ENCODE measurements around the gene RAE1.

Gene RAE1

DNA sequence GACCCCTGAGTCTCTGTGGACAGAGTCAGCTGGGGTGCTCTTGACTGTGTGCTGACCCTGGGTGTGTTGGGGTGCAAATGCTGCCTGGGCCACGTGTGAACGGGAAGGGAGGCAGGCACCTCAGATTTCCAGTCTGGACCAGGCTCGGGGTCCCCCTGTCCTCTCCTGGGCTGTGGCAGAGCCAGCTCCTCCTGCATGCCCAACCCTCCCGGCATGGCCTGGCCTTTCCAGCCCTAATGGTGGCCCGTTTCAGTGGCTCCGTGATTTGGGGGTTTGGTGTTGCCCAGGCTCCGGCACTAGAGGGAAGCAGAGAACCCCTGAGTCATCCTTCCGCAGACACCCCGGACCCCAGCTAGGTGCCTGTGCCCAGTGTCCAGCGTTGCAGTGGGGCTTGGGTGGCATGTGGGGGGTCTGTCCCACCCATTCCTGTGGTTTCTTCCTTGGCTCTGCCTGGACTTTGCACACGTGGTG lies 49.2 kb downstream of the RAE1 start:
- DNase-seq (ENCODE audit: low read depth in 2 of 2), result no peak

DNA sequence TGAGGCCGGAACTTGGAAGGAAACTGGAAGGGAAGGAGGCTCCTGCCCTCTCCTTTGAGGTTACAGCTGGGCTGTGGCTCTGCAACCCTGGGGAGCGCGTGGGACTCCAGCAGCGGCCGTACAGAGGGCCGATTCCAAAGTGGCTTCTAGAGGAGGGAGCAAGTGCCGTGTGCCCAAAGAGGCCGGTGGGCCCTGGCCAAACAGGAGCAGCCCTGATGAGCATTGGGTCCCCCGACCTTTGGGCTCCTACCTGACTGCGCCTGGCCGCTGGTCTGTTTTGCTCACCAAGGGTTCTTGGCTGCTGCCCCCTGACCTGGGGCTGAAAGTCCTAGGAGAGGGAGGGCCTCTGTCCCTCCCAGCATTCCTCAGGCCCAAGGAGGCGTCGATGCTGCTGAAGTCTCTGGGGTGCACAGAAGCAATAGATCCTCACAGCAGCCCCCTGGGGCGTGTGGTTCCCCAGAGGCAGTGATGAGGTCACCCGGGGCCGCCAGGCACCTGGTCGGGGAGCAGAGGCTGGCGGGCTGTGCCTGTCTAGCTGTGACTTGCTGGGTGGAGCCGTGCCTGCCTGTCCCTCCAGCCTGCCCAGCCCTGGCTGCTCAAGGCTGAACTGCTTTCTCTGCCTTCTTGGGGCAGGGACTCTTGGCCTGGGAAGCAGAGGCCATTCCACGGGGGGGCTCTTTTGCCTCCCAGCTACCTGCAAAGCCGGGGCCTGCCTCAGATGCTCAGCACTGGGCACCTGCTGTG lies 49.9 kb downstream of the RAE1 start:
- no peak for DNase-seq (ENCODE audit: low read depth in 2 of 2)

DNA sequence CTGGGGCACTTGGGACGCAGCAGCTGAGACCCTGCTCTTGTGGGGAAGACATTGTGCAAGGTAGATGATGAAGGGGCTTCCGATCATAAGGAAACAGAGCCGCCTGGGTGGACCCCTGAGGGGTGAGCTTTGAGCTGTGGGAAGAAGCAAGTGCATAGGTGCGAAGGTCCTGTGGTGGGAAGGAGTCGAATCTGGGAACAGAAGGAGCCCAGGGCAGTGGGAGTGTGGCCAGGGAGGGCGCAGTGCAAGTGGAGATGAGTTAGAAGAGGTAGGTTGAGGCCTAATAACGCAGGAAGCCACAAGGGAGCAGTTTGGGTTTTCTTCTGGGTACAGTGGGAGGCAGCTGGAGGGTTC lies 50.5 kb downstream of the RAE1 start:
- DNase-seq (ENCODE audit: low read depth in 2 of 2), result no peak

DNA sequence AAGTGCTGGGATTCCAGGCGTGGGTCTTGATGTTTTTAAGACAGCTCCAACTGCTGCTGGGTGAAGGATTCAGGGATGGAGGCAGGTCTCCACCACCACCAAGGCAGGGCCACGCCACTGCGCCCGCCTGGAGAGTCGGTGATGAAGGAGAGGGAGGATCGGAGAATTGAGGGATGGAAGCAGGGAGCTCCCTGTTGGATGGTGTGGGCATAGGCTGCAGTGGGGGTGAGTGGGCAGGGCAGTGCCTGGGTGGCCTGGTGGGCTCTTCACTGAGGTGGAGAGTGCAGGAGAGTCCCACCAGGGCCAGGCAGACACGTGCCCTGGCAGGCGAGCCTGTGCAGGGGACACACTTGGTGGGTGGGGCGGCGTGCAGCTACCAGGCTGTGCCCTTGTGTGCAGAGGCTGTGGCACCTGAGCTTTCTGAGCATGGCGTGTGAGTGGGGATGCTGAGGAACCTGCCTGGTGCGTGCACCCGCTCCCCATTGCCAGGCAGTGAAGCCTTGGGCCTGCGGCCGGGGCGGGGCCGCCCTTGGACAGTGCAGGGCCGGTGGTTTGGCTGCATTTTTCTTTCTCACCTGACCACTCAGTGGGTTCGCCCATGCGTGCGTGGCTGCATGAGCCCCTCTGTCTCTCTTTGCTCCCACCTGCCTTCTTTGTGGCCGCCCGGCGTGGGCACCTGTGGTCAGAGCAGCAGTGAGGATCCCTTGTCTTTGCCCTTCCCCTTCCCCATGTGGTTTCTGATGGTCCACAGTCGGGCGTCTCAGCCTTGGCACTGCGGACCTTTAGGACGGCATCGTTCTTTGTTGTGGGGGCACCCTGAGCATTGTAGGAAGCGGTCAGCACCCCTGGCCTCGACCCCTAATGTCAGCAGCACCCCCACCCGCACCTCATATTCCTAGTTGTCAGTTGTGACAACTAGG lies 51.4 kb downstream of the RAE1 start:
- DNase-seq (ENCODE audit: low read depth in 2 of 2), result no peak

DNA sequence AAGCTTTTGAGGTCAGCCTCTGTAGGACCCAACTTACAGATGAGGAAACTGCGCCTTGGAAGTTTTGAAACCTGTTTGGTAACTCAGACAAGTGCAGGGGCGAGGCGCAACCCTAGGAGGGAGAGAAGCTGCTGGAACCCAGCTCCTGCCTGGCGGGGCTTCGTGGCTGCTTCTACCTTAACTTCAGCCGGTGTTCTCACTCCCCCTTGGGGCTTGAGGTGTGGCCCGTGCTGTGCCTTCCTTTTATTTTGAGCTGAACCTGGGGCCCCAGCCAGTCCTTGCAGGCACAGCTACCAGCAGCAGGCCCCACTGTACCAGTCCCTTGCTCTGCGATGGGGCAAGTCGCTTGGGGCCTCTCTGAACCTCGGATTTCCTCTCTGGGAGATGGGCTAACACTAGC lies 52.2 kb downstream of the RAE1 start:
- no peak for DNase-seq (ENCODE audit: low read depth in 2 of 2)

DNA sequence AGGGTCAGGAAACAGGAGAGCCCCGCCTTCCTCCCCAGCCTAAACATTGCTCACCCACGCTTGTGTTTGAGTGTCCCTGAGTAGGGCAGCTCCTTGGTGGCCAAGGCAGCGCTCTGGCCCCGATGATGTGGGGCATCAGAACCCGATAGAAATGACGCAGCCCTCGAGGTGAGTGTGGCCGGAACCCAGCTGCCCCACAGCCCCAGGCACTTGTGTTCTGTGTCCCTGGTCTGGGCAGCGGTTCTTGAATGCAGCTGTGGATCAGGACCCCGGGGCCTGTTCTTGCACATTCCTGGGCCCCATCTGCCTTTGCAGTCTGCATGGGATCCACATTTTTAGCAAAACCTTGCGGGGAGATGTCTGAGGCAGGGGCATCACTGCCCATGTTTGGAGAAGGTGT lies 53.0 kb downstream of the RAE1 start:
- no peak for DNase-seq (ENCODE audit: low read depth in 2 of 2)

DNA sequence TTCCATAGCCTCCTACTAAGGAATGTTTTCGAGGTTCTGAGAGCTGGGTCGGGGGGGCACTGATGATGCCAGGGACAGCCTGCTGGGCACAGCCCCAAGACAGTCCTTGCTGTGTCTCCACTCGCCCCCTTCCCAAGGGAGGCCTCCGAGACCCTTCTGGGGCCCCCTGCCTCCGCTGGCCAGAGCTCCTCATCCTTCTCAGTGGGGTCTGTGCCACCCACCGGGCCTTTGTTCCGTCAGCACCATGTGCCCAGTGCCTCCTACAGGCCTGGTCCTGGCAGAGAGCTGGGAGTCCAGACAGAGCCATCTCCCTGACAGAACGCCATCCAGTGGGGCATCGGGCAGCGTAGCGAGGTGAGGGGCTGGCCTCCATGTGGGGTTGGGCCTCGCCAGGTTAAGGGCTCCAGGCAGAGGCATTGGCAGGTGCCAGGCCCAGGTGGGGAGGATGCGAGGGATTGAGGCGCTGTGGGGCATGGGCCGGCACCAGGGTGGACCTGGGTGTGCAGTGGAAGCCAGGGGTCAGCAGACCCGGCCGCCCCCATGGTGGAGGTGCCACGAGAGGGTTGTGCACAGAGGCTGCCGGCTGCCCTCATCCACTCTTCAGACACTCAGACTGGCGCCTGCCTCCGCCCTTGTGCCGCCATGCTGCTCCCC lies 53.5 kb downstream of the RAE1 start:
- no peak for DNase-seq (ENCODE audit: low read depth in 2 of 2)

DNA sequence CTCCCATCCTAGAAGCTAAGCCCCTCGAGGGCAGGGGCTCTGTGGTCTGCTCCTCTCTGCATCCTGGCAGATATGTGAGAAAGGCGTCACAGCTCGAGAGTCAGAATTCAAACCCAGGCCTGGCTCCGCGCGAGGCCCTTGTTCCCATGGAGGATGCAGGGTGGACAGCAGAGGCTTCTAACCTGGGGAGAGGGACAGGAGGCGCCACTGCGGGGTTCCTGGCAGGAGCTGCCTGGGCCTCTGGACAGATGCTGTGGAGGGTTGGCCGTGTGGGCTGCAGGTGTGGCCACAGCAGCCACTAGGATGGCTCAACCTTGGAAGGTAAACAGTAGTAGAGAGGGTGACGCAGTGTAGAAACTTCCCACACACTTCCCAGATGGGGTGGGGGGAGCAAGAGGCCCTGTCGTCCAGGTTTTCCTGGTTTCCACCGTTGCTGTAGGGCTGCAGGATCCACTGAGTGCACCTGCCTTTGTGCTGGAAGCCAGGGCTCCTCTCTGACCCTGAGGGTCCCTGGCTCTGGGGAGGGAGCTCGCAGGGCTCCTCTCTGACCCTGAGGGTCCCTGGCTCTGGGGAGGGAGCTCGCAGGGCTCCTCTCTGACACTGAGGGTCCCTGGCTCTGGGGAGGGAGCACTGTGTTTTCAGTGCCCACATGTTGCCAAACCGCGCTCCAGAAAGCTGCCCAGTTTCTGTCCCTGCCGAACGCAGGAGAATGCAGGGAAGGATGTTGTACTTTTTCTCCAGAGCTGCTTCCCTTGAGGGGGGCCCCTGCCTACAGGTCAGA lies 54.4 kb downstream of the RAE1 start:
- no peak for DNase-seq (ENCODE audit: low read depth in 2 of 2)

DNA sequence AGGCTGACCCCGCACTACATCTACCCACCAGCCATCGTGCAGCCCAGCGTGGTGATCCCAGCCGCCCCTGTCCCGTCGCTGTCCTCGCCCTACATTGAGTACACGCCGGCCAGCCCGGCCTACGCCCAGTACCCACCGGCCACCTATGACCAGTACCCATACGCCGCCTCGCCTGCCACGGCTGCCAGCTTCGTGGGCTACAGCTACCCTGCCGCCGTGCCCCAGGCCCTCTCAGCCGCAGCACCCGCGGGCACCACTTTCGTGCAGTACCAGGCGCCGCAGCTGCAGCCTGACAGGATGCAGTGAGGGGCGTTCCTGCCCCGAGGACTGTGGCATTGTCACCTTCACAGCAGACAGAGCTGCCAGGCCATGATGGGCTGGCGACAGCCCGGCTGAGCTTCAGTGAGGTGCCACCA lies 56.5 kb downstream of the RAE1 start:
- no peak for DNase-seq (ENCODE audit: low read depth in 2 of 2)

DNA sequence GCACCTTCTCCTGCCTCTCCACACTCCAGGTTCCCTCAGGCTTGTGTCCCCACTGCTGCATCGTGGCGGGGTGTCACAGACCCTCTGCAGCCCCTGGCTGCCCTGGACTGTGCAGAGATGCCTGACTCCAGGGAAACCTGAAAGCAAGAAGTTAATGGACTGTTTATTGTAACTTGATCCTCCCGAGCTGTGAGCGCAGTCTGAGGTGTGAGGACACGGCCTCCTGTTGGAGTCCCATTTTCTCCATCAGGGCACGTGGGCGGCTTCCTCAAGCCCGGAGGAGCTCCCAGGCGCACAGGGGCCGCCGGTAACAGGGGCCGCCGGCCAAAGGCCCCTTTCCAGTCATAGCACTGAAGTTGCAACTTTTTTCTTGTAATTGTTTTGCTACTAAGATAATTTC lies 57.1 kb downstream of the RAE1 start:
- DNase-seq (ENCODE audit: low read depth in 2 of 2), result no peak

DNA sequence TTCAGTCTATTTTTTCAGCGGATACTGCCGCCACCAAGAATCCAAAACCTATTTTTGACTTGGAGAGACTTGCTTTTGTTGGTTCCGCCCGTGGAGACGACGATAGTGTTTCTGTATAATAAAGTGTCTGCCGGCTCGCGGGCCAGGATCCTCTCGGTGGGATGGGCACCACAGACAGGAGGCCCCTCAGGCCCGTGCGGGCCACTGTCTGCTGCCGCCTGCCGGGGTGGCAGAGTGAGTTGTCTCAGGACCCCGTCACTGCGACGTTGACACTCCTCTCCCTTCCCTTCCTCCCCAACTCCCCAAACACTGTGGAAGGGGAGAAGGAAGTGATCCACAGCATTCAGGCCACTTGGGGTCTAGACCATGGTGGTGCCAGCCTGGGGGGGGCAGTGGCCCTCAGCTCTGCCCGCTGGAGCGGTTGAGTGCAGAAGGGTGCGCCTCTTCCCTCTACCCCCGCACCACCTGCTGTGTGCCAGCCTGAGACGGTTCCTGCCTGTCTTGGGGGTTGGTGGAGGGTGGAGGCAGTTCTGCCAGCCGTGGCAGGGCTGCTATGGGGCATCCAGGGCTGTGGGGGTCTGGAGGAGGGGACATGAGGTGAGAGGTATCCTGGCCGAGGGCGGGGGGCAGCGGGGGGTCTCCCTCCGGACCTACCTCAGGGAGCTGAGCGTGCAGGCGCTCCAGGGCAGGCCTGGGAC lies 57.6 kb downstream of the RAE1 start:
- no peak for DNase-seq (ENCODE audit: low read depth in 2 of 2)

DNA sequence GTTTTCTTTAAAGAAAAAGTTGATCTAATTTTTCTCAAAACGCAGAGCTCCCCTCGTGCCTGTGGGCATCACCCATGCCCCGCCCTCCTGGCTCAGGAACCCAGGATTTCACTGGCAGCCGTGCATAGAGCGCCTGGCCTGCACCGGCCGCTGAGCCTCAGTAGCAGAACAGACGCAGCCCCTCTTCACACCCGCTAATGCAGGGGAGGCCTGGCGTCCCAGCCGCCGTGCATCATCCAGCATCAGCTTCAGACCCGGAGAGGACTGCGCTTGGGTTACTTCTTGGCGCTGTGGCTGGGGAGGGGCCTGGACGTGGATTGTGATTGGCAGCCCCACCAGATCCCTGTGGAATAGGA lies 58.2 kb downstream of the RAE1 start:
- no peak for DNase-seq (ENCODE audit: low read depth in 2 of 2)

DNA sequence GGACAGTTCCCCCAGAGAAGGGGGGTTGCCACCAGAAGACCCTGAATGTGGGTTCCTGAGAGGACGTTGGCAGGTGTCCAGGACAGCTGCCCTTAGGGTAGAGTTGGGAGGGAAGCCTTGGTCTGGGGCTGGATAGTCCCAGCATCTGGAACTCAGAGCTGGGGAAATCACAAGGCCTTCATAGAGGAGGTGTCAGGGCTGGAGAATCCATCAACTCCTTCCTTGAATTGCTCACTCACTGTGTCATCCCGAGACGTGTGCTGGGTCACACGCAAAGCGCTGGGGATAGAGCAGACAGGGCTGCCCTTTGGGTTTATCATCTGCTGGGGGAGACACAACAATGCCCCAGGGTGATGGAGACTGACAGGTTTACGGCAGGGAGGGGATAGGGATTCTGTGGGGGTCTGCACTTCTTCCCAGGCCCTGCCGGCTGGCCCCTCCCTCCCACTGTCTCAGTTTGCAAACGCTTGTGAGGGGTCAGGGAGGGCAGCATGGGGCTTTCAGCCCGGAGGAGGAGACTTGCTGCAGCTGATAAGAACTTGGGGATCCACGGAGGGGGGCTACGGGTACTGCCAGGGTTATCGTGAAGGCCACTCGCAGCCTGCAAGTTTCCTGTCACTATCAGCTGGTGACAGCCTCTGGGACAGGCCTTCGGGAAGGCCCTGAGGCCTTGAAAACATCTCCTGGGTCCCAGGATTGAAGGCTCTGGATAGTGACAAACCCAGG lies 58.8 kb downstream of the RAE1 start:
- no peak for DNase-seq (ENCODE audit: low read depth in 2 of 2)

DNA sequence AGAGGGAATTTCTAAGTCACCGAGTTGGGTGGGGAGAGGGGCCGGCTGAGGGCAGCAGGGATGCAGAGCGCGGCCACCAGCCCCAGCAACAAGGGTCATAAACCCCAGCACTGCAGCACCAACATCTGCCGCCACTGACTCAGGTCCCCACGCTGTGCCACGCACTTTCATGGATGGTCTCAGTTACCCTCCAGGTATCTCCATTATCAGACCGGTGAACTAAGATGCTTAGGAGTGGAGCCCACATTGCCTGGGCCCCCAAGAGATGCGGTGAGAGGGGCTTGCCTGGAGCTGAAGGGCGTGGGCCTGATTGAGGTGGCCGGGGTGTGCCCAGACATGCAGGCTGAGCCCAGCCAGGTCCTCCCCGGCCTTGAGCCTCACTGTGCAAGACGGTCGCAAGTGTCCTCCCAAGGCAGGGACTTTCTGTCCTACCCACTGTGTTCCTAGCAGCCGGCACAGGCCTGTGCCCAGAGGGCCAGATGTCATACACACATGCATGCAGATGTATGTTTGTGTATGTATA lies 59.4 kb downstream of the RAE1 start:
- DNase-seq (ENCODE audit: low read depth in 2 of 2), result no peak

DNA sequence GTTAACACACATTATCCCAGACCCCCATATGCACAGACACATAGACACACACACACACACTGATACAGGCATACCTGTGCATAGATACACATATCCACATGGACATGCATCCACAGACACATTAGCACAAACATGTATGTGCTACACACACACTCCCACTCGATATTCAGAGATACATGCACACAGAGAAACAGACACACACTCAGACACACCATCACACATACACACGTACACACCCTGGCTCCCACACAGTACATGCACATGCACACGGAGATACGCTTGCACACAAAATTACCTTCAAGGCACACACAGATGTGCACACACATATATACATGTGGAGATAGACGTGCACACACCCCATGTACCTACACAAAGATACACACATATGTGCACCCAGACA lies 59.9 kb downstream of the RAE1 start:
- no peak for DNase-seq (ENCODE audit: low read depth in 2 of 2)

DNA sequence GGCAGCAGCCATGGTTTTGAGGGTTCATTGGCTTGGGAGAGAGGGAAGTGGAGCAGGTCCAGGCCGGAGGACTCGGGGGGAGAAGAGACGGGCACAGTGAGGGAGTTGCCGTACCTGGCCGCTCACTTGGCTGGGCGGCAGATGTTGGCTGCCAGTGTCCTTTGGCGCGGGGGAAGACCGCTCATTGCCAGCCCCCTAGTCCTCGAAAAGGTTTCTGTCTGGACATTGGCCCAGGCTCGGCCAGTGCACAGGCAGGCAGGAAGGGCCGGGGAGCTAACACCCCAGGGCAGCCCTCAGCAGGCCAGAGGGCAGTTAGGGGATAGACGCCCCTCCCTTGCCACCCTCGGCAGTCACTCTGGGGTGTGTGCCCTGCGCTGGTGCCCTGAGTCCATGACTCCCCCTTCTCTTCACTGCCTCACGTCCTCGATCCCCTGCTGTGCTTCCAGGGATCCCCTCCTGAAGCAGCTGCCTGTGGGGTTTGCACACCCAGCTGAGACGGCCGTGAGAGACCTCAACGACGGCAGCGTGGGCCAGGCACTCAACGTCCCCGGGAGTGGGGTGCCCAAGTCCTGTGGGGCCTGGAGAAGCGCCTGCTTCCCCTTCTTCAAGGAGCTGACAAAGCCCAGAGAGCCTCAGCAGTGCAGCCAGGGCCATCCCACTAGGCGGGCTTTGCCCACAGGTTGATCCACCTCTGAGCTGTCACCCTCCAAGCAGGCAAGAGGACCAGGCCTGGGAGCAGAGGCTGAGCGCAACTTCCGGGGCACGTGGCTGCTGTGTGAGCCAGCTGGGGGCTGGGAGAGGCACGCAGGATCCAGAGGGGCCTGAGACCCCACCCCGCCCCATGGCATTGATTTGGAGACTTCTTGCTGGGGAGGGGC lies 60.6 kb downstream of the RAE1 start:
- no peak for DNase-seq (ENCODE audit: low read depth in 2 of 2)

DNA sequence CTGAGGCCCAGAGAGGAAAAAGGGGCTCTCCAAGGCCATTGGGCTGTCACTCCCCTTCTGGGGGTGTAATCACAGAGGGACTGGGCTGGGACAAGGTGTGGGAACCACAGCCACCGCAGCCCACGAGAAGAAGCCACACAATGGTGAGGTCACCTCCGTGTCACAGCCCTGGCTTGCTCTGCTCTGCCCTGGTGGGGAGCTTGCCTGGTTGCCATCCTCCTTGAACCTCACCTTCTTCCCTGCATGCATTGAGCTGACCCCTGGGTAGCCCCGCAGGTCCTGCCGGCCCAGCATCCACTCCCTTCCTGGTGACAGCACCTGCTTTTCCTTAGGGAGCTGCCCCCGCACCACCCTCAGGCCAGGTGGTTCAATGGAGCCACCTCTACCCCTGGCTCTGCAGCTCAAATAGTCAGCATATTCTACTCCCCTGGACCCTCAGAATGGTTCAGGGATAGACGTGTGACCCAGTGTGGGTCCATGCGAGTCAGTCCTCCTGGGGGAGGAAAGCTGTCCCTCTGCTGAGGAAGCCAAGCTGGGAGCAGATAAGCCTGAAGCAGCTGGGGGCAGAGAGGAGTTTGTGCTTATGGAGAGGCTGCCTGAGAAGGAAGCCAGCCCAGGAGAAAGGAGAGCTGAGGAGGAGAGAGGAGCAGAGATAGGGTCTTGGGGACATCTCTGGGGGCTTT lies 61.4 kb downstream of the RAE1 start:
- no peak for DNase-seq (ENCODE audit: low read depth in 2 of 2)

DNA sequence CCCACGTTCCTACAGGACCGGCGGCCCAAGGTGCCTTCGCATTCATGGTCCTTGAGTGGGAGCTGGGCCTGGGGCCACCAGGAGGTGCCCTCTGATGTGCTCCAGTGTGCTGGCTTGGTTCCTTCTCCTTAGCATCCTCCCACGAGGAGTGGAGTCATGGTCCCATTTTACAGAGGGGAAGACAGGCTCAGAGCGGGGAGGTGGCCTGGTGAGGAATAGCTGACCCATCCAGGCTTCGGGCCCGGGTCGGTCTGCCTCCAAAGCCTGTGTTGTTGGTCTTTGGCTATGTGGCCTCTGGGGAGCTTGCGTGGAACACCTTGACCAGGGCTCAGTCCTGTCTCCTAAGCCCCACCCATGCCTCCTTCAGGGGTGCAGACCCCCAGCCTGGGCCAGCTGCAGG lies 62.9 kb downstream of the RAE1 start:
- DNase-seq (ENCODE audit: low read depth in 2 of 2), result no peak

Measured in stimulated activated CD4-positive, alpha-beta T cell treated with anti-CD3 and anti-CD28 coated beads, Interleukin-4, amount 100 ng/mL, for 48 hours (primary cell).